ENCODE measurements around the gene ADPRH.

DNA sequence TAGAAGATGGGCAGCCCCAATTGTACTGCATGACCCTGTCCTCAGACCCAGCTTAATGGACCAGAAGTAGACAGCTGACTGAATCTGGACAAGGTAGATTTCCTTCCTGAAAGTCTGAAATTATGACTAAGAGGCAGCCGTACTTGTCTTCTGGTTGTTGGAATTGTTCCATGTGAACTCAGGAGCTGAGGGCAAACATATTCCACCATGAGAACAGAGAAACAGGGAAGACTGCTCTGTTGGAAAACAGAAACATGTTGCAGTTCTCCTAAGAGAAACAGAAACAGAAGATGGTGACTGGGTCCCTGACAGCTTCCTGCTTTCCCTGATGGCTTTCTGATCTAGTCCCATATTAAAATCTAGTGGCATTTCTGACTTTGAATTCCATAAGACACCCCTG is 57.0 kb downstream of the ADPRH start:
- TF ChIP-seq CTCF (IDR thresholded peaks at IDR 0.05) (no peak), ZFX (IDR thresholded peaks at IDR 0.05; ENCODE audit: borderline replicate concordance) (no peak)
